Fibroblast of gingiva (primary cell): Measurements from ENCODE around the gene PVALEF.

Source experiments
- DNase-seq: peaks from one replicate; pipeline ENCODE4 v3.0.0-alpha.2; 2011; ENCODE audit warnings: low read depth

PVALEF gene

DNA sequence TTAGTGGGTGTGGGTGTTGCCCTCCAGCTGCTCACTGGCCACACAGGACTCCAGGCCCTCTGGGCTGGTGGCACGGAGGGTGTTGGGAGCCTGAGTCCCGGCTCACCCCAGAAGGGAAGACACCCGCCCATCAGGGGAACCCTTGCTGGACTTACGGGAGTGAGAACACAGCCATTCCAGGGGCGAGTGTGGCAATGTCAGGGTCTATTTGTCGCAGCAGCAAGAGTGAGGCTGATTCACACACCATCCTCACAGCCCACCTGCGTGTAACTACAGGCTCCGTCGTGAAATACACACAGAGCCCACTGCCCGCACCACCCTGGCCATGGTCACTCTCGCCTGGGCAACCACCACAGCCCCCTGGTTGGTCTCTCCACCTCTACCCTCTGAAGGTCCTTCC, 18.5 kb downstream of the PVALEF start:
- no peak for DNase-seq

DNA sequence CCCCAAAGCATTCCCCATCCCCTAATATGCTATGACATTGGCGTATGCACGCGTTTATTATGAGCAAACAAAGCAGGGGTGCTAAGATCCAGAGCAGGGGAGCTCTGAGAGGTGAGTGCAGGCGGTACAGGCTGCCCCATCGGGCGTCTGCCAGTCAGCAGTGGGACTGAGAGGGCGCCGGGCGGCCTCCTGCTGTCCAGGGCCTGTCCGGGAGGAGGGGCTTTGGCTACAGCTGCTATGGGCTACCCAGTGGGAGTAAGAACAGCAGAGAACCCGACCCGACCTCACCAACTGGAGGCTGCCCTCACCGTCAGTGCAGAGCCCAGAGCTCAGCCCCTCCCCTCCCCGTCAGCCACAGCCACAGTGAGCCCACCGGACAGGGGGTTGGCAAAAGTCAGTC, 19.2 kb downstream of the PVALEF start:
- no peak for DNase-seq

DNA sequence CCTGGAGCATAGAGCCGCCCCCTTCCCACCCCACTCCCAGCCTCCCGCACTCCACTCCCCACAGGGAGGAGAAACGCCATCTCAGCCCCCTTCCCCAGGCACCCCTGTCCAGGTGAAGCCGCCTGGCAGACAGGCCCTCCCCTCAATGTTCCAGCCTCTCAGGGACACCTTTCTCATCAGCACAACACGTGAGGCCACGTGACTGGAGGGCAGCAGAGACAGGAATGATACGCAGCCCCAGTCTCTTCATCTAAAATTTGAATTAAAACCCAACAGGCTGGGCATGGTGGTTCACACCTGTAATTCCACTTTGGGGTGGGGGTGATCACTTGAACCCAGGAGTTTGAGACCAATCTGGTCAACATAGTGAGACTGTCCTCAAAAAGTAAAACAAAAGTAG, 20.9 kb downstream of the PVALEF start:
- DNase-seq, result no peak

DNA sequence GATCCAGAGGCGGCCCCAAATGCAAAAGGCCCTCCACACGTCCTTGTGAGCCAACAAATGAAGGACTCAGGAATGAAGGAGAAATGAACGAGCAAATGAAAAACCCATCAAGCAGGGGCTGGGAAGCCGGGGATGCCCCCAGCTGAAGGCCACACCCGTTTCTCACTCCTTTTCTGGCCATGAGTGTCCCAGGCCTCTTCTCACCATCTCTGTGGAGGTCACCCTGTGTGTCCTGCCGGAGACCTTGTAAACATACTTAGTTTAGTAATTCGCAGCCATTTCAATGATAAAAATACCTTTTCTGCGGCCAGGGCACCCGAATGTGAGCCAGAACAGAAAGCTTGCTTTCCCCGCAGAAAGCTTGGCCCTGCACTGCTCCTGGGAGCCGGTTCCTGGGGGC, 21.8 kb downstream of the PVALEF start:
- DNase-seq, result no peak

DNA sequence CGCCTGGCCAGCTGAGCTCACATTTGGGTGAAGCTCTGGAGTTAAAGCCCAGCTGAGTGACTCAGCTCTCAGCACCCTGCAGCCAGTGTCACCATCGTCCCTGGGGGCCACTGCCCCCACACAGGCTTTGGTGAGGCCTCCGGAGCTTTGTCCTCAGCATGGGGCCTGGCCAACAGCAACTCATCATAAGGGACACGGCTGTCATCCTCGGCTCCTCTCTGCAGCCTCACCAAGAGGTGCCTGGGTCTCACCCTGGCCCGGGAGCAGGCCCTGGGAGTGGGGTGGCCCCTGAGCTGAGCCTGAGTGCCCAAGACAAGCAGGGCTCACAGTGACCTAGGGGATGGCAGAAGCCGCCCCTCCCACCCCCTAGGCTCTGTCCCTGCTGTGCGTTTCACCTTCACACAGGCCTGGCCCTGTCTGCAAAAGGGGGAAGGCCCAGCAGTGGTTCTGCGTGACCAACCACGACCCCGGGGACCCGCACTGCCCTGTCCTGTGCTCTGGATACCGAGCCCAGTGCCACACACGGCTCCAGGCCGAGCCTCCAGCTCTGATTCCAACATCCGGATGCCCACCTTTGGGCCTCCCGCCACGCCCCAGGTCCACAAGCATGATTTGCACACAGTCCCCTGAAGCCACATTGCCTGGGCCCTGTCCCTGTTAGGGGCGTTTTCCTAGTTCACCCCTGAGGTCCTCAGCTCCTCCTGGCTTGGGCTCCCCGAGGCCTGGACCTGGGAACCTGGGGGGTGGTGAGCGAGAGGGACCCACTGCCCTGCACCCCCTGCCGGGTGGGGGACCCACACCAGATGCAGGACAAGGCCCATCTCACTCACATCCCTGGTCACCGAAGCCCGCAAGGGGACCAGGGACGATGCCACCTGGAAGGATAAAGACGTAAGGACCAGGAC, 22.5 kb downstream of the PVALEF start:
- no peak for DNase-seq

DNA sequence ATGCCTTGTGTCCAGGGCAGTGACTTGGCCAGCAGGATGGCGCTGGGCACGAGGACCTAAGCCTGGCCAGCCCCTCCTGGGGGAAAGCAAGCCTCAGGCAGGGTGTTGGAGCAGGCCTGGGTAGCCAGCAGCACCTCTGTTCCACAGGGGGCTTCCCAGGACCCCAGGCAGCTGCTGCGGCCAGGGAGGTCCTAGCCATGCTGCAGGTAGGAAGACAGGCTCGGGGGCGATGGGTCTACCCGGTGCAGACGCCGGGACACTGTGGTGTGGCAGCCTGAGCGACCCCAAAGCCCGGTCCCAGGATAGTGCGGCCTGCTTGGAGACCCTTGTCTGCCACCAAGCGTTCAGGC, 23.2 kb downstream of the PVALEF start:
- DNase-seq, result no peak

DNA sequence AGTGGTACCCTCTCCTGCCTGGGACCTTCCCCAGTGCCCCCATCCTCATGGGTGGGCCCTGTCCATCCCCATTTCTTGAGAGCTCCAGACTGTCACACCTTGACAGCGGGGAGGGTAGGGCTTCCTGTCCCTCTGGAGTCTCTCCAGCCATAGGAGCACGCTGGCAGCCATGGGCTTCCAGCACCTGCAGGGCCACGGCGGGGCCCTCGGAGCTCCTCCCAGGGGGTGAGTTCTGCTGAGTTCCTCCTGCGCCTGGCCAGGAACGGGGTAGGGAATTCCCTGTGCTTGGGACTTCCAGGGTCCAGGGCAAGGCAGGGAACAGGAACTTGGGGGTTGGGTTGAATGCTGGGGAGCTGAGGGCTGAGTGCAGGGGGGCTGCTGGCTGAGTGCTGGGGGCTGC, 23.7 kb downstream of the PVALEF start:
- no peak for DNase-seq

DNA sequence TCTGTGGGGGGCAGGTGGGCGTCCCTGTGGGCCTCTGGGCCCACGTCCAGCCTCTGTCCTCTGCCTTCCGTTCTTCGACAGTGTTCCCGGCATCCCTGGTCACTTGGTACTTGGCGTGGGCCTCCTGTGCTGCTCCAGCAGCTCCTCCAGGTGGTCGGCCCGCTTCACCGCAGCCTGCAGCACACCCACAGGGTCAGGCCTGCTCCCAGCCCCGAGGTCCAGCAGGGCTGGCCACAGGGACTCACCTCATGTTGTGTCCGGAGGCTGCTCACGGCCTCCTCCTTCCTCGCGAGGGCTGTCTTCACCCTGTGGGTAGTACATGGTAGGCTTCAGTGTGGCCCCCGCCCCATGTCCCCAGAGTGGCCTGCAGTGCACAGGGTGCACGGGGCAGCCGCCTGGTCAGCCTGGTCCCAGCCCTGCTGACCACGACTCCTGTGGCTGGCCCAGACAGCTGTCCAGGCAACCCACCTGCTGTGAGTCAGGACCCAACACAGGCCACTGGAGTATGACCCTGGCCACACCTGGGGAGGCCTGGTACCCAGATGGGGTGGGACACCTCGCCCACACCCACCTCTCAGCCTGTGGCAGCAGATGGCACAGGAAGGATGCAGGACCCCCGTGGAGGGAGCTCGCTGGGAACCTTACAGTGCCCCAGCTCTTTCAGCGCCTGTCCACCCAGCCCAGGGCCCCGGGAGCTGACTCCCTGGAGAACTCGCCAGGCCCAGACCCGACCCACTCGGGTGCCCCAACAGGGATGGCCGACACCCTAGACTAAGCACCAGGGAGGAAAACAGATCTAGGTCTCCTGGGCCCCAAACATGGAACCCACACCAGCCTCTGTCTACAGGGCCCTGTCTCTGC, 24.6 kb downstream of the PVALEF start:
- DNase-seq, result no peak

DNA sequence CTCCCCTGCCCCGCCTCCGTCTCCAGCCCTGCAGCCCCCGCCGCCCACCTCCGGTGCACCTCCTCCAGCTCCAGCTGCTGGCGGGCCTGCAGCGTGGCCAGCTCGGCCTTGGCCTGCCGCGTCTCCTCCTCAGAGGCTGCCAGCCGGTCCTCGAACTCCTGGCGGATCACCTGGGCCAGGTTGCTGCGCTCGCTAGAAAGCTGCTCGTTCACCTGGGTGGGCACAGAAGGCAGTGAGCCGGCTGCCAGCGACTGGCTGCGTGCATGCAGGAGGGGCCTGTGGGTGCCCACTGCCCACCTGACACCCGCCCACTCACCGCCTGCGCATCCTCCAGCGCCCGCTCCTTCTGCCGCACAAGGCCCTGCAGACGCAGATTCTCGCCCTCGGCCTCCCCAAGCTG, 25.3 kb downstream of the PVALEF start:
- DNase-seq, result no peak

DNA sequence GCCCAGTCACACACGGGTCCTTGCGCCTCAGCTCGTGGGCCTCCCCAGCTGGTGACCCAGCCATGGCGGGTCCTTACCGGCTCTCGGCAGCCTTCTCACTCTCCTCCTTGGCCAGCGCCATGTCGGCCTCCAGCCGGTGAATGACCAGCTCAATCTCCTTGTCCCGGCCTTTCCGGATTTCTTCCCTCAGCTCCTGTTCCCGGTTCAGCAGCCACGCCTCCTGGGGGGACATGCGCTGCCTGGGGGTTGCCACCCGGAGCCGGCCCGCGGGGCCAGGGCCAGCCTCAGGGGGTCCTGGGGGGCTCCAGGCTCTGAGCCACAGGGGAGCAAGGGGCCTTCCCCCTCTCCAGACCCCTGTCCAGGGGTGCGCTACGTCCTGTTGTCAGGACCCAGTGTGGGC, 25.8 kb downstream of the PVALEF start:
- no peak for DNase-seq

DNA sequence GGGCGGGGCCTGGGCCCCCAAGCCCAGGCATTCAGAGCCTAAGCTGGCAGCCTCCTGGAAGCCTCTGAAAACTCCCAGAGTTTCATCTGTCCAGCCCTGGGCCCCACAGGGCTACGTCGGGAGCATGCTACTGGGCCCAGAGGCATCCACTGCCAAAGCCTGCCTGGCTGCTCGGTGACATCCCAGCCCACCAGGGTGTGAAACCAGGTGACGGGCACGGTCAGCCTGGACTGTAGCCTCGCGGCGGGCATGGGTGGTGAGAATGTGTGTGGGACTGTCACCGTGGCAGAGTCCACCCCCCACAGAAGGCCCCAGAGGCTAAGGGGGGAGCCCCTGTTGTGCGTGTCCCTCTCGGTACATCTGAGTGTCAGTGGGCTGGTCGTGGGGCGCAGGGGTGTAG, 26.3 kb downstream of the PVALEF start:
- no peak for DNase-seq

DNA sequence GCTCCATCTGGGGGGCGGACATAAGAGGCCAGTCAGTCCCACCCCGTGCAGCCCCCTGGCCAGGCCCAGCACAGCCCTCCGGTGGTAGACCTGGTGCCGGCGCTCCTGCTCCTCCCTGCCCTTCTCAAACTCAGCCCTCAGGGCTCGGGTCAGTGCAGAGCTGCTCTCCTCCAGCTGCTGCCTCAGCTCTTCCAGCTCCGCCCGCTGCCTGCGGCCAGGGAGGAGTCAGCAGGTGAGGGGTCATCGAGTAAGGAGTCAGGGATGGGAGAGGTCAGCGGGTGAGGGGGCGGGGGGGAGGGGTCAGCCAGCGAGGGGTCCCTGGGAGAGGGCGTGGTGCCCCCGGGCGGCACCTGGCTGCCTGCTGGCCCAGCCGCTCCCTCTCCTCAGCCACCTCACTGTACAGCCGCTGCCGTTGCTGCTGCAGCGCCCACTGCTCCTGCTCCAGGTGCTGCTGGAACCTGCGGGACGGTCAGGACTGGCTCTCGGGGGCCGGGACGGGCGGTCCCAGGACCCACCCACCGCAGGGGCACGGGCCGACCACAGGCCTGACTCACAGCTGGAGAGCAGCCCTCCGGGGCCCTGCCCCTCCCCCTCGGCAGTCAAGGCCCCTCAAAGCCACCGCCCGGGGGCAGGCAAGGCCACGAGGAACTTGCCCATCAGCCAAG, 27.2 kb downstream of the PVALEF start:
- no peak for DNase-seq

DNA sequence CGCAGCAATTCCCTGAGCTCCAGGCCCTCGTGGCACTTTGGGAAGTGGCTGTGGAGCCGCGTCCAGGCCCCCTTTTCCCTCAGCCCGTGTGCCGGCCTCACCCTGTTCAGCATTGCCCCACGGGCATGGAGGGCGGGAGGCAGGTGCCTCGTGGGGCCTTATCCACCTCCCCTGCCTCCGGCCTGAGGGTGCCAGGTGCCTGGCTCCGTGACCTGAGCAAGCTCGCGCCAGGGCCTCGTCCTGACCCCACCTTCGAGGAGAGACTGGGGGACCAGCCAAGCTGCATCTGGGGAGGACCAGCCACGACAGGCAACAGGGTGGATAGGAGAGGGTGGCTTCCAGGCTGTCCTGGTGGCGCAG, 27.7 kb downstream of the PVALEF start:
- no peak for DNase-seq

DNA sequence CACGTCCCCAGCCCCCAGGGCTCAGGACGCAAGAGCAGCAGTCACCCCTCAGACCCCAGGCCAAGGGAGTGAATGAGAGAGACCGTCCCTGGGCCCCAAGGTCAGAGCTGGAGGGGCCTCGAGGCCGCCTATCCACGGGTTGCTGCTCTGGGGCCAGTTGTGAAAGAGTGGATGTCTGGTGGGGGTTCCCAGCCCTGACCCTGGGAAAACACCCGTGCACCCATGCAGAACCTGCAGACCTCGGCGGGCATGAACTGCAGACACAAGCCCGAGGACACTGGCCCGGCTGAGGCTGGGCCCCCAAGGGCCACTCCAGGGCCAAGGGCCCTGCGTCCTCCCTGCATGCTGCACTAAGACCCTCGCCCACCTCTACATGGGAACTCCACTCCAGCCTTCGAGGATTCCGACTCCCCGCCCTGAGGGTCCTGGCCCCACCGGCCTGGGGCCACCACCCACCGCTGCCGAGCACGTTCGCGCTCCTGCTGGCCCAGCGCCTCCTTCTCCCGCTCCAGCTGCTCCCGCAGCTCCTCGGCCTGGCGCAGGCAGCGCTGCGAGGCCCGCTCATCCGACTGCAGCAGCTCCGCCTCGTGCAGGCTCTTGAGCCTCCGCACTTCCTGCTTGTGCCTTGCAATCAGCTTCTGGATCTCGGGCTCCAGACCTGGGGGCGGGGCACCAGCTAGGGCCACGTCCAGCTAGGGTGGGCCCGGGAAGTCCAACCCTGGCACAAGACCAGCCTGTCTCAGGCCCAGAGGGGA, 28.3 kb downstream of the PVALEF start:
- no peak for DNase-seq

DNA sequence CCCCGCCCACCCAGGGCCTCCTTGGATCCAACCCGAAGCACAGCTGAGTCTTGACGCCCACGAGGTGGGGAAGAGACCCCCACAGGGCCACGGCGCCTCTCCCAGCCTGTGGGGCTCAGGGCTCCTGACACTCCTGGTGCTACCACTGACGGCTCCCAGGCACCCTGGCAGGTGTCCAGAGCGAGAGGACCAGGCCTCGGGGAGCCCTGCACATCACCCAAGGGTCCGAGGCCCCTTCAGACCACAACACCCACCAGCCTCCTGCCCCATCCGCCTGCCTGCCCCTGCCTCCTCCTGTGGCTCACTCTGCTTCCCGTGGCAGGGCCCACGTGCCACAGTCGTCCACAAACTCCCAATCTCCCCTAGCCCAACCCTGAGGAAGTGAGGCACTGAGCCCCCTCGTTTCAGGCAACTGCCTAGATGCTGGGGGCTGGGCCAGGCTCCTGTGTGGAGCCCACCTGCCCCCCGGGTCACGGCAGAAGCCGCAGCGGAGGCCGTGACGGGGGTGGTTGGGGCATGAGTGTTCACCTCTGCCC, 29.0 kb downstream of the PVALEF start:
- DNase-seq, result no peak

DNA sequence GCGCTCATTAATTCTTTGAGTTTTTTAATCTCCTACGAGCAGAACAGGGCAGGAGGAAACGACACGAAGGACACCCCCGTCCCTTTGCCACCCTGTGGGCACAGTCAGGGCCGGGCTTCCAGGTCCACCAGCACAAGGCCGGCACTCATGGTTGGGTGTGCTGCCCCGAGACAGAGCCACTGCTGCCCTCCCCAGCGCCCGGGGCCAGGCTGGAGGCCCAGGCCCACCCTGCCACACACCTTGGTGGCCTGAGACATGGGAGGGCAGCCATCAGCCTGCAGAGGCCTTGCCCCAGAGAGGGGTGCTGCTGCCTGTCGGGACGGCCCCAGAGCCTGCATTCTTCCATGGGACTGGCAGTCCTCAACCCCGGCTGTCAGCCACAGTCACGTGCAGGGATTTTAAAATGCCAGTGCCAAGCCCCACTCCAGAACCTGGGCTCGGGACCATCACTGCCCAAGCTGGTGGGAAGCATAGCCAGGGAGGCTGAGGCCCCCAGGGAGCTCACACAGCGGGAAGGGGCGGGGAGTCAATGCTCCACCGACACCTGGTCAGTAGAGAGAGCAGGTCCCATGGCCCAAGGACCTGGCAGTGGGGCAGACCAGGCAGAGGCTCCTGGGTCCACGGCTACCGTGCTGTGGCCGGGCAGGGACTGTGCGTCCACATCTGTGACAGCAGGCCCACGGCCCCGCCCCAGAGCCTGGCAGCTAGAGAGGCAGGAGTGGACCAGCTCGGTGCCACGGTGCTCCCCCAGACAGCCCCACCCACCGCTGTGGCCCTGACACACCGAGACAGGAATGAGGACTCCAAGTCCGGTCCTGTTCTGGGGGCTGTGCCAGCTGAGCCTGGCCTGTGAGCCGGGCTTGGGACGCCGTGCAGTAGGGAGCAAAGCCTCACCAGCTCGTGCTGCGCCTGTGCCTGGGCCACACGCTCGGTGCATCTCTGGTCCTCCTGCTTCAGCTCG, 29.9 kb downstream of the PVALEF start:
- DNase-seq, result no peak

DNA sequence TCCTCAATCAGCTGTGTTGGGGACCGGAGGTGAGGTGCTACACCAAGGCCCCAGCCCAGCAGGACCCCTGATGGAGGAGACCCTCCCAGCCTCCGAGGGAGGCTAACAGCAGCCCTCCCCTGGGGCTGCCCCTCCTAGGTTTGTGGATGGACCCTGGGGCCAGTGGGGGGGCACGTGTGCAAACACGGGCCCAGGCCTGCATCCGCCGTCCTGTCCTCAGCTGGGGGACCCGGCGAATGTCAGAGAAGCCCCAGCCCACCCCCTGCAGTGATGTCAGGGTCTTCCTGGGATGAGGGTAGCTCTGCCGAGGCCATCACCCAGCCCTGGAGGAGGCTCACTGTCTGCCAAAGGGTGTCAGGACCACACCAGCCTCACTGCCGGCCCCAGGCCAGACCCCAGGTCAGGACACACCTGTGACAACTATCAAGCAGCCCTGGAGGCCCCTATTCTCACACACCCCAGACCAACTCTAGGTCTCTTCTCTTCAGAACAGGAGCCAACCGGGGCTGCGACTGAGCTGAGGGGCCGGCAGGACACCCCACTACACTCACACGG, 30.7 kb downstream of the PVALEF start:
- no peak for DNase-seq

DNA sequence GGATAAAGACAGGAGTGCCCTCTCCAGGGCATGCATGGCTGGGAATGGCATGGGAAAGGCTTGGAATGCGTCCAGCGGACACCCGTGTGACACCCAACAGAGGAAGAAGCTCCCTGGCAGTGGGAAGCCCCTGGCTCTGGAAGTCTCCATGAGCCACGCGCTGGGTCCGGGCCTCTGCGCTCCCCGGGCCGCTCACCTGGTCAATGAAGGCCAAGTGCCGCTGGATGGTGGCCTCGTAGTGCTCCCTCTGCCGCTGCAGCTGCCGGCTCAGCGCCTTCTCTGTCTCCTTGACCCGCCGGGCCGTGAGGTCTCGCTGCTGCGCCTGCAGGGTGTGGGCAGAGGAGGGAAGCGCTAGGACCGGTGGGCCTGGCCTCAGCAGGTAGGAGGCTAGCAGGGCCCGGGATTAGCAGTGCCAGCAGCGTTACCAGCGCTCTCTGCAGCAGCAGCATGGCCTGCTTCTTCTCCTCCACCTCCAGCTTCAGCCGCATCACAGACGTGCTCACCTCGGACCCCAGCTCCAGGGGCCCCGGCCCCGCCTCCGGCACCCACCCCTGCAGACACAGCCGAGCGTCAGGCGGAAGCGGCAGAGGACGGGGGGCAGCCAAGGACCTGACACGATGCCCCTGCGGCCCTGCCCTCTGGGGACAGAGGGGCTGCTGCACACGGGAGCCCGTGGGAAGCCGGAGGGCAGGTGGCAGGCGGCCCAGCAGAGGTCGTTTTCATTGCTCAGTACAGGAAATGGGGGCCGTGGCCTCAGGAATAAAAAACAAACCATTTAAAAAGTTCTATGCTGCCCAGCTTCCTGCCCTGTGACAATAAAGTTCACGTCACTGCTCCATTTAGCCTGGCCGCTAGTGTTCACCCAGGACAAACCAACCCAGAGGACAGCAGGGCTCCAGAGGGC, 31.4 kb downstream of the PVALEF start:
- no peak for DNase-seq

DNA sequence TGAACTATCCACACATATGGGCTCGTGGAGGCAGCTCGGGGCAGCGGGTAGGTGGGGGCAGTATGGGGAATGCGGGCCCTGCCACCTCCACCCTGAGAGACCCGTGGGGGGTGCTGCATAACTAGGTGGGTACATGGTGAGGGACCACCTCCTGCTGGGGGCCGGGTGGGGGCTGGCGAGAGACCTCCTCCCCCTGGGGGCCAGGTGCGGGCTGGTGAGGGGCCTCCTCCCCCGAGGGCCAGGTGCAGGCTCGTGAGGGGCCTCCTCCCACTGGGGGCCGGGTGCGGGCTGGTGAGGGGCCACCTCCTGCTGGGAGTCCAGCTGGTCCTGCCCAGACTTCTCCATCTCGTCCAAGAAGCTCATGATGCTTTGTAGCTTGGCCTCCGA, 32.1 kb downstream of the PVALEF start:
- DNase-seq, result no peak
